Heart left ventricle (tissue), 13 donors: Measurements from ENCODE around the gene ANKRD63.
A peak's percentile ranks its signal among the peaks of the same experiment; 100 is the strongest.

Experiments
- CTCF ChIP-seq, 12 donors: fragments of 200-600 bp; sonication (generic) in 4 of 12; IDR thresholded peaks; one replicate each; pipeline versions ENCODE4 v1.5.0 to v1.8.0; 2018 to 2022; ENCODE audit warnings: antibody characterized with exemption in 12 of 12, mild to moderate bottlenecking in 5 of 12
- POLR2A ChIP-seq, 2 donors: fragments of 450-650 bp; IDR thresholded peaks; one replicate each; pipeline ENCODE4 v1.6.1; 2017; ENCODE audit warnings: antibody characterized with exemption in 2 of 2, mild to moderate bottlenecking in 2 of 2, moderate library complexity in 2 of 2
- donor health status: ischemic (EF 13 %, LVEDD 7.1; RV severe dilation, severe dysfunction).
- donor health status: DM: no; HTN: yes; CAD: no.
- donor health status: DM: no; HTN: no; CAD: no.
- donor health status: ischemic (EF 25% LVEDD 6.9; RV normal size, moderate dysfunction).
- donor health status: ischemic (EF 25% LVEDD 5.7; RV mildly dilated, moderate dysfunction).
- donor health status: ischemic (EF 35%, LVEDD 5.7; RV mildly dilated, moderate dysfunction).
- donor health status: nonischemic (EF 11% LVEDD 7.7; RV severe dilation, severe dysfunction).
- donor health status: DM: yes; HTN: yes; CAD: no.
- donor health status: PGD.
- donor health status: ischemic (EF 29% LVEDD 5.4; RV normal size, mild dysfunction).
- donor health status: nonischemic (EF 23%, LVEDD 6.1; RV moderate dilation, normal function).

- TF ChIP-seq CTCF (IDR thresholded peaks at IDR 0.05) (peak in 2 of 12 donors; percentile 18 to 24), POLR2A (IDR thresholded peaks at IDR 0.05) (no peak)
Observed at GRCh38 chr15:40272485-40273056, 10.3 kb downstream of the ANKRD63 start.
